ENCODE data around the gene ARL15. TPM values are rescaled to one million over a fixed set of nuclear protein-coding genes. Genes with fewer than 3 reads are reported as not detected.

The ARL15 gene
- total and polyA plus RNA-seq, 4 donors = 5.0 to 24.8 (median 13.3) TPM

- no peak for TF ChIP-seq ATF3 (IDR thresholded peaks at IDR 0.05)
- no peak for TF ChIP-seq NR2F2 (IDR thresholded peaks at IDR 0.05)
- no peak for TF ChIP-seq HNF4A (conservative IDR thresholded peaks at IDR 0.05)
- TF ChIP-seq CTCF (IDR thresholded peaks at IDR 0.05; ENCODE audit: low read depth, low read length, missing input control) = no peak
- no peak for TF ChIP-seq YY1 (IDR thresholded peaks at IDR 0.05)
- no peak for TF ChIP-seq FOXA1 (IDR thresholded peaks at IDR 0.05)
- TF ChIP-seq SP1 (IDR thresholded peaks at IDR 0.05) = no peak
- TF ChIP-seq RXRA (IDR thresholded peaks at IDR 0.05) = no peak
- no peak for TF ChIP-seq MAX (IDR thresholded peaks at IDR 0.05)
- no peak for TF ChIP-seq TAF1 (conservative IDR thresholded peaks at IDR 0.05)
- TF ChIP-seq FOXA2 (IDR thresholded peaks at IDR 0.05) = no peak
- TF ChIP-seq RAD21 (IDR thresholded peaks at IDR 0.05) = no peak
Observed at GRCh38 chr5:54162184-54162583, 148.2 kb downstream of the ARL15 start.

GRCh38 chr5:54160329-54160728 lies 150.0 kb downstream of the ARL15 start:
- Histone ChIP-seq H3K9me3 (ENCODE audit: control insufficient read depth in 4 of 4, low read length in 3 of 4) (no peaks in the 10 kb centered on the region), H3K4me1 (ENCODE audit: control insufficient read depth in 4 of 4, insufficient read depth in 4 of 4, low read length in 3 of 4) (no peaks in the 10 kb centered on the region), H3K4me3 (ENCODE audit: low read depth in 1 of 3, low read length in 3 of 3) (no peak overlapping the region), H3K27me3 (ENCODE audit: control insufficient read depth in 4 of 4, insufficient read depth in 4 of 4, low read length in 3 of 4) (no peaks in the 10 kb centered on the region), H3K36me3 (ENCODE audit: control insufficient read depth in 4 of 4, insufficient read depth in 3 of 4, low read depth in 1 of 4, low read length in 3 of 4) (no peaks in the 10 kb centered on the region), H3K27ac (ENCODE audit: low read depth in 1 of 2, low read length in 2 of 2) (no peak overlapping the region), H3K9ac (ENCODE audit: low read depth in 1 of 2, low read length in 2 of 2) (no peak overlapping the region)
- no peak for TF ChIP-seq EGR1 (IDR thresholded peaks at IDR 0.05; ENCODE audit: low read depth in 2 of 2)
- TF ChIP-seq SP1 (IDR thresholded peaks at IDR 0.05) = no peak
- no peak for TF ChIP-seq CTCF (IDR thresholded peaks at IDR 0.05; ENCODE audit: low read depth, low read length, missing input control)
- no peak for TF ChIP-seq MAX (IDR thresholded peaks at IDR 0.05)
- TF ChIP-seq FOXA2 (IDR thresholded peaks at IDR 0.05) = no peak
- TF ChIP-seq YY1 (IDR thresholded peaks at IDR 0.05) = no peak
- TF ChIP-seq FOXA1 (IDR thresholded peaks at IDR 0.05) = no peak
- TF ChIP-seq TAF1 (conservative IDR thresholded peaks at IDR 0.05) = no peak
- no peak for TF ChIP-seq ZBTB33 (IDR thresholded peaks at IDR 0.05)
- TF ChIP-seq RXRA (IDR thresholded peaks at IDR 0.05) = no peak
- TF ChIP-seq REST (IDR thresholded peaks at IDR 0.05) = no peak
- no peak for TF ChIP-seq HNF4A (conservative IDR thresholded peaks at IDR 0.05)
- DNase-seq (ENCODE audit: low spot score) = no peak

More at GRCh38 chr5:54162184-54162583, 148.2 kb downstream of the ARL15 start:
- H3K4me3 ChIP-seq (ENCODE audit: low read depth in 1 of 3, low read length in 3 of 3) = no peak overlapping the region
- no peaks in the 10 kb centered on the region for H3K36me3 ChIP-seq (ENCODE audit: control insufficient read depth in 4 of 4, insufficient read depth in 3 of 4, low read depth in 1 of 4, low read length in 3 of 4)
- peaks cover 0 to 7% (median 2%) of the 10 kb centered on the region in 4 donors for H3K4me1 ChIP-seq (ENCODE audit: control insufficient read depth in 4 of 4, insufficient read depth in 4 of 4, low read length in 3 of 4)
- no peak overlapping the region for H3K9ac ChIP-seq (ENCODE audit: low read depth in 1 of 2, low read length in 2 of 2)
- DNase-seq (ENCODE audit: low spot score) = no peak
- no peaks in the 10 kb centered on the region for H3K27me3 ChIP-seq (ENCODE audit: control insufficient read depth in 4 of 4, insufficient read depth in 4 of 4, low read length in 3 of 4)
- no peaks in the 10 kb centered on the region for H3K9me3 ChIP-seq (ENCODE audit: control insufficient read depth in 4 of 4, low read length in 3 of 4)
- no peak overlapping the region for H3K27ac ChIP-seq (ENCODE audit: low read depth in 1 of 2, low read length in 2 of 2)
- WGBS = 96% methylated on average over 3 of the region's 3 CpGs

Data from liver (tissue), 9 donors.